ENCODE measurements around the gene SPAG8. TPM values are rescaled to one million over a fixed set of nuclear protein-coding genes. Genes with fewer than 3 reads are reported as not detected.

The SPAG8 gene, protein sequence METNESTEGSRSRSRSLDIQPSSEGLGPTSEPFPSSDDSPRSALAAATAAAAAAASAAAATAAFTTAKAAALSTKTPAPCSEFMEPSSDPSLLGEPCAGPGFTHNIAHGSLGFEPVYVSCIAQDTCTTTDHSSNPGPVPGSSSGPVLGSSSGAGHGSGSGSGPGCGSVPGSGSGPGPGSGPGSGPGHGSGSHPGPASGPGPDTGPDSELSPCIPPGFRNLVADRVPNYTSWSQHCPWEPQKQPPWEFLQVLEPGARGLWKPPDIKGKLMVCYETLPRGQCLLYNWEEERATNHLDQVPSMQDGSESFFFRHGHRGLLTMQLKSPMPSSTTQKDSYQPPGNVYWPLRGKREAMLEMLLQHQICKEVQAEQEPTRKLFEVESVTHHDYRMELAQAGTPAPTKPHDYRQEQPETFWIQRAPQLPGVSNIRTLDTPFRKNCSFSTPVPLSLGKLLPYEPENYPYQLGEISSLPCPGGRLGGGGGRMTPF
- total RNA-seq = 0.71 and 1.2 TPM in 2 replicates

DNA sequence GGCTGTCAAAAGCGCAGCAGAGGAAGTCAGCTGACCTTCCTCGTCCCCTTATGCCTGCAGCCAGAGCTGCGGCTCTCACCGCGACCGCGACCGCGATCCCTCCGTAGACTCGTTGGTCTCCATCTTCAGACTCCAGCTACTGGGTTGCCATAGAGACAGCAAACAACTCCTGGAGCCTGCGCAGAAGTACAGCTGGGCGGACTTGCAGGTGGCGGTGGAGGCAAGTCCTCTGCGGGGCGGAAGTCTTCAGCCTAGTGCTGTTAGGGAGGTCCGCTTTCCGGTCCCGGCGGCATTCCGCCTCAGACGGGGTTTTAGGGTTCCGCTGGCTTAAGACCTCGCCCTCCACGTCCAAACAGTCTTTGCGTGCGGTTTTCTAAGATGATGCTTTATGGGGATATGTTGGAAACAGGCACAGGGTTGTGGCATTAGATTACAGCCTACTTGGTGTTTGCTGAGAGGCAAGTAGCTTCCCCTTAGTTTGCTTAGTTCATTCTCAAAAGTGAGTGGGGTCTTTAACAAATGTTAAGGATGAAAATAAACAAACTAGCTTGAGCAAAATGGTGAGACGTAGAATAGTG is at the start of gene SPAG8:
Gene SPAG8, minus strand, starts transcription at position 238 of the 578 bp plus-strand sequence. Its CDS starts 115 bp downstream, at position 123.

DNA sequence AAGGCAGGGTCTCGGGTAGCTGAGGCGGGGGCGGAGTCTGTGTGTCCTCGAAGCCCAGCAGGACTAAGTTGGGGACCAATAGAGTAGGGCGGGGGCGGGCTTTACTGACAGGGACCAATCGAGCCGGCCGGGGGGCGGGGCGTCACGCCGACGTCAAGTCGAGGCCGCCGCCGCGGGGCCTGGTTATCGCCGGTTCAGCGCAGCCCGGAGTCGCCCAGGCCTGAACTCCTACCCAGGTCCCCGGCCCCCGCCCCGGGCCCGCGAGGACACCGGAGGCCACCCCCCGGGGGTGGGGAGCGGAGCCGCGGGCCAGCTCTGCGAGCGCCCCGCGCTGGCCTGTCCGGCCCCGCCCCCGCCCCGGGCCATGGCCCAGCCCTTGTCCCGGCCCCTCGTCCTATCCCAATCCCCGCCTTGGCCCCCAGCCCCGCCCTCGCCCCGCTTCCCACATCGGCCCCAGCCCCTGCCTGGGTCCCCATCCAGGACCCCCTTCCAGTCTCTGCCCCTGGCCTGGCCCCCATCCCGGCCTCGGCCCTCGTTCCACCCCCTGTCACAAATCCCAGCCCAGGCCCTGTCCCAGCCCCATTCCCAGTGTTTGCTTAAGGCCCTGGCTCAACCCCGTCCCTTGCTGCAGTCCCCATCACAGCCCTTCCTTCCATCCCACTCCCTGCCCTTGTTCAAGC is 17.2 kb upstream of the SPAG8 start, which contains the start of gene TMEM8B:
Gene TMEM8B, plus strand, starts transcription at position 145 of the 680 bp plus-strand sequence. Its CDS starts 220 bp downstream, at position 365.

DNA sequence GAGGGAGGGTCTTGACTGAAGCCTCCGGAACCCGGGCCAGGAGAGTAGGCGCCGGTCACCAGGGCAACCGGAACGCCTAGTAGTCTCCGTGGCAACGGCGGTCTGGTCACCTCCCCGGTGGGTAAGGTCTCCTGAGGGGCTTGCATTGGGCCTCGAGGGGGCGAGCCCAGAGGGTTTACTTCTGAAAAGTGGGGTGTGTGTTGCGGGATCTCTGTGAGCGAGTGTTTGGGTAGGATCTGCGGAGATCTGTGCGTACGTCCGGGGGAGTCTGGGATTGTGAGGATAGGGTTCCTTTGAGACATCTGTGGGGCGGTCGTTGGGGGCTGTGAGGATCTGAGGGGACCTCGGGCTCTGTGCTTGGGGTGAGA is 16.6 kb upstream of the SPAG8 start, which contains the start of gene FAM221B:
Gene FAM221B, minus strand, starts transcription at position 17 of the 368 bp plus-strand sequence. CDS start 2,571 bp downstream, outside the sequence.

DNA sequence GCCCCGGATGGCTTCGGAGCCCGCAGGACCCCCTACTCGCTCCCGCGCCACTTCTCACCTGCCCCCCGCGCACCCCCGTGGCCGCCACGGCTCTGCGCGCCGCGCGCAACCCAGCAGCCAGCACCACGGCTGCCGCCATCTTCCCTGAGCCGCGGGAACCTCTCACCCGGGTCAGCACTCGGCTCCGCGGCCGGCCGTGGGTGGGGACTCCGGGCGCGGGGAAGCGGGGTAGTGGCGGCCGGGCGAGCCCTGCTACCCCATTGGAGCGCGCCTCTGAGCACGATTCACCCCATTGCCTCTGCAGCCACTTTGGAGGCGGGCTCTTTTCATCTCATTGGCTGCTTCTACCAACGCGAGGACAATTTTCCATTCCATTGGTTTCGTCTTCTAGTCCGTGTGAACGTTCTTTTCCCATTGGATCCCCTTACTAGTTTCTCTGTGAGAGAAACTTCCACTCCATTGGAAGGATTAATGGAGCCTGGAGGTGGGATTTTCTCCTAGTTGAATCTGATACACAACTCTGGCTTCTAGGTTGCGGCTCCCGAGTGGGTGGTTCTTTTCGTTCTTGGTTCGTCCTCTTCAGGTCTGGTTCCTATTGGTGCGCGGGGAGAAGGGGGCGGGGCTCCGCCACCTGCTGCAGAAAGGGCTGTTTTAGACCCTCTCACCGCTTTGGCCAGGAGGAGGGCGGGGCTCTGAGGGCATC is 2.9 kb upstream of the SPAG8 start, which contains the start of gene HINT2:
Gene HINT2, minus strand, starts transcription at position 202 of the 703 bp plus-strand sequence. Its CDS starts 63 bp downstream, at position 139.

DNA sequence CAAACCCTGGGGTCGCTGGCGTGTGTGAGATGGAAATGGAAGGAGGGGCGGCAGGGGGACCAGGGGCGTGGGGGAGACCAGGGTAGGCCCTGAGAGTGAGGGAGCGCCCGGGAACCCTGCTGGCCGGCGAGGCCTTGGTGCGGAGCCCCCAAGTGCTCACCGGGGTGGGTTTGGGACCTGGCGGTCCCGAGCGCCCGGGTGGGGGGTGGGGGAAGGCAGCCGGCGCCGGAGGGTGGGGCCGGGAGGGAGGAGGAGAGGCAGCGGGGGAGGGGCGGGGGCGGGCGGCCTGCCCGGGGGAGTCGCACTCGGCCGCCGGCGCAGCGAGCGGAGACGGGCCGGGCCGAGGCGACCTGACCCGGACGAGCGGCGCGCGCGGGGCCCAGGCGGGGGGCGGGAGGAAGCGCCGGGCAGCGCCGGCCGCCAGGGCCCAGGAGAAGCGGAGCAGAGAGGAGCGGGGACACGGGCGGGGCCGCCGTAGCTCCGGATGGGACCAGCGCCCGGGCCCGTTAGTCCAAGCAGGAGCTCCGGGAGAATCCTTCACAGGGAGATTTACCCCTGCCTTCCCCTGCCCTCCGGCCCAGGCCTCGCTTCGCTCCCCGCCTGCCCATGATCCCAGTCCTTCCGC is 20.7 kb downstream of the SPAG8 start, which contains the start of gene NPR2:
Gene NPR2, plus strand, starts transcription at position 295 of the 625 bp plus-strand sequence. CDS start 818 bp downstream, outside the sequence.

Other genes starting within 250 kb of the SPAG8 start
- 7.5 and 12.2 TPM in 2 replicates for gene TESK1, start 207.0 kb downstream of the SPAG8 start, total RNA-seq
- 1.6 and 1.7 TPM in 2 replicates for gene CD72, start 193.8 kb downstream of the SPAG8 start, total RNA-seq
- not detected in 2 replicates for gene SIT1, start 161.3 kb downstream of the SPAG8 start, total RNA-seq
- 28,356 and 90,129 TPM in 2 replicates for gene RMRP, start 154.2 kb downstream of the SPAG8 start, total RNA-seq
- gene CCDC107, start 154.0 kb downstream of the SPAG8 start, total RNA-seq = 11.7 and 19.4 TPM in 2 replicates
- gene ARHGEF39, start 147.1 kb downstream of the SPAG8 start, total RNA-seq = 0.09 and 0.28 TPM in 2 replicates
- gene CA9, start 138.3 kb downstream of the SPAG8 start, total RNA-seq = 2.0 and 16.1 TPM in 2 replicates
- gene TPM2, start 122.3 kb downstream of the SPAG8 start, total RNA-seq = 1,100 and 1,291 TPM in 2 replicates
- gene TLN1, start 80.1 kb downstream of the SPAG8 start, total RNA-seq = 181 and 228 TPM in 2 replicates
- 71.5 and 79.1 TPM in 2 replicates for gene CREB3, start 79.6 kb downstream of the SPAG8 start, total RNA-seq
- 16.8 and 20.4 TPM in 2 replicates for gene GBA2, start 63.0 kb downstream of the SPAG8 start, total RNA-seq
- 10.2 and 11.6 TPM in 2 replicates for gene RGP1, start 63.0 kb downstream of the SPAG8 start, total RNA-seq
- not detected in 2 replicates for gene MSMP, start 58.0 kb downstream of the SPAG8 start, total RNA-seq
- gene NPR2, start 20.7 kb downstream of the SPAG8 start, total RNA-seq = 15.5 and 22.6 TPM in 2 replicates
- gene HINT2, start 2.8 kb upstream of the SPAG8 start, total RNA-seq = 22.2 and 30.4 TPM in 2 replicates
- not detected in 2 replicates for gene FAM221B, start 16.5 kb upstream of the SPAG8 start, total RNA-seq
- gene TMEM8B, start 17.0 kb upstream of the SPAG8 start, total RNA-seq = 1.6 and 2.3 TPM in 2 replicates
- gene OR13J1, start 58.1 kb upstream of the SPAG8 start, total RNA-seq = not detected in 2 replicates
- gene HRCT1, start 93.9 kb upstream of the SPAG8 start, total RNA-seq = 0.14 and 0.28 TPM in 2 replicates
- gene SPAAR, start 97.2 kb upstream of the SPAG8 start, total RNA-seq = 0.18 TPM in 1 of 2 replicates, not detected in the other
- not detected in 2 replicates for gene OR2S2, start 145.9 kb upstream of the SPAG8 start, total RNA-seq
- 47.4 and 67.4 TPM in 2 replicates for gene RECK, start 224.7 kb upstream of the SPAG8 start, total RNA-seq

Measured in smooth muscle cell of bladder (primary cell).